IMR-90 (cell line): Measurements from ENCODE around the gene ARHGAP32. TPM values are rescaled to one million over a fixed set of nuclear protein-coding genes. Genes with fewer than 3 reads are reported as not detected.

Experiments used
- ATAC-seq: fragments of 200-7000 bp; cut with Tn5 transposase; 2 replicates; pipeline ENCODE4 v1.9.1; 2020; ENCODE audit warnings: low read depth, mild to moderate bottlenecking, moderate library complexity
- BruUV-seq: library from RNA; stranded (reverse); fragments of 400-500 nt; replicated peaks from 2 replicates; lab custom pipeline; 2021; lab: Mats Ljungman, UMichigan
- CTCF ChIA-PET: fragments of 300-600 bp; formaldehyde crosslinking; extraction: SDS; loops from one replicate; lab custom pipeline; 2021; ENCODE audit warnings: antibody characterized with exemption; lab: Yijun Ruan, JAX
- POLR2A ChIA-PET: fragments of 300-600 bp; sonication (Branson Sonifier 250); formaldehyde crosslinking; loops from one replicate; lab custom pipeline; 2022; ENCODE audit warnings: antibody characterized with exemption; ENCODE audit not compliant: unreplicated experiment; lab: Charles Lee
- DNase-seq: peaks from one replicate; pipeline ENCODE4 v3.0.0; 2013
- H2AFZ ChIP-seq: replicated peaks from 2 replicates; pipeline ENCODE3; 2013; ENCODE audit warnings: low read length, mild to moderate bottlenecking; ENCODE audit not compliant: poor library complexity
- H2AK5ac ChIP-seq: 2 replicates; pipeline ENCODE4 v1.6.1; 2013; ENCODE audit warnings: low read depth, low read length, inconsistent platforms
- H2AK9ac ChIP-seq: replicated peaks from 2 replicates; pipeline ENCODE3; 2013; ENCODE audit warnings: mild to moderate bottlenecking, low read depth, low read length, moderate library complexity; ENCODE audit not compliant: poor library complexity
- H2BK120ac ChIP-seq: 2 replicates; pipeline ENCODE4 v1.6.1; 2013; ENCODE audit warnings: low read depth, low read length, inconsistent platforms
- H2BK15ac ChIP-seq: 3 replicates; pipeline ENCODE4 v1.6.1; 2013; ENCODE audit warnings: low read depth, low read length, inconsistent platforms
- H2BK20ac ChIP-seq: 2 replicates; pipeline ENCODE4 v1.6.1; 2013; ENCODE audit warnings: low read depth, mild to moderate bottlenecking, inconsistent platforms, low read length, moderate library complexity
- H2BK5ac ChIP-seq: 2 replicates; pipeline ENCODE4 v1.6.1; 2013; ENCODE audit warnings: mild to moderate bottlenecking, low read depth, low read length, inconsistent platforms; ENCODE audit not compliant: poor library complexity, severe bottlenecking
- H3K14ac ChIP-seq: replicated peaks from 2 replicates; pipeline ENCODE4 v1.6.1; 2013; ENCODE audit warnings: low read depth, low read length, inconsistent platforms
- H3K18ac ChIP-seq: 2 replicates; pipeline ENCODE4 v1.6.1; 2013; ENCODE audit warnings: low read depth, low read length, control low read depth
- H3K23ac ChIP-seq: 2 replicates; pipeline ENCODE4 v1.6.1; 2013; ENCODE audit warnings: low read depth, low read length, inconsistent platforms
- H3K27ac ChIP-seq: 2 replicates; pipeline ENCODE4 v1.5.1; 2013; ENCODE audit warnings: mild to moderate bottlenecking, control low read depth, low read length; ENCODE audit not compliant: insufficient read depth
- H3K27me3 ChIP-seq: 2 replicates; pipeline ENCODE4 v1.6.1; 2013; ENCODE audit warnings: low read length; ENCODE audit not compliant: control insufficient read depth, insufficient read depth
- H3K36me3 ChIP-seq: 2 replicates; pipeline ENCODE4 v1.6.1; 2013; ENCODE audit warnings: low read length, mixed read lengths; ENCODE audit not compliant: control insufficient read depth, insufficient read depth
- H3K4ac ChIP-seq: 2 replicates; pipeline ENCODE4 v1.6.1; 2013; ENCODE audit warnings: low read depth, low read length, inconsistent platforms
- H3K4me1 ChIP-seq: 2 replicates; pipeline ENCODE4 v1.6.1; 2013; ENCODE audit warnings: low read length, mixed read lengths; ENCODE audit not compliant: control insufficient read depth, insufficient read depth
- H3K4me2 ChIP-seq: 2 replicates; pipeline ENCODE4 v1.6.1; 2013; ENCODE audit warnings: low read depth, mild to moderate bottlenecking, control low read depth, low read length, moderate library complexity
- H3K4me3 ChIP-seq: 2 replicates; pipeline ENCODE4 v1.5.1; 2013; ENCODE audit warnings: low read depth, mild to moderate bottlenecking, control low read depth, low read length, moderate library complexity; ENCODE audit not compliant: insufficient read depth
- H3K56ac ChIP-seq: 2 replicates; pipeline ENCODE4 v1.6.1; 2013; ENCODE audit warnings: low read length, inconsistent platforms; ENCODE audit not compliant: insufficient read depth; ENCODE audit errors: extremely low read depth
- H3K79me1 ChIP-seq, 2 experiments: 2 replicates each; pipeline ENCODE4 v1.6.1; 2013; ENCODE audit warnings: low read length in 2 of 2, inconsistent platforms in 1 of 2, low read depth in 1 of 2
- H3K9ac ChIP-seq: 2 replicates; pipeline ENCODE4 v1.6.1; 2013; ENCODE audit warnings: low read depth, low read length, control low read depth
- H3K9me1 ChIP-seq: 2 replicates; pipeline ENCODE4 v1.6.1; 2013; ENCODE audit warnings: low read length, inconsistent platforms; ENCODE audit not compliant: insufficient read depth
- H3K9me3 ChIP-seq: 2 replicates; pipeline ENCODE4 v1.6.1; 2013; ENCODE audit warnings: low read length; ENCODE audit not compliant: control insufficient read depth, insufficient read depth
- H4K20me1 ChIP-seq: 2 replicates; pipeline ENCODE4 v1.6.1; 2013; ENCODE audit warnings: low read length, inconsistent platforms; ENCODE audit not compliant: insufficient read depth
- H4K5ac ChIP-seq: 2 replicates; pipeline ENCODE4 v1.6.1; 2013; ENCODE audit warnings: mild to moderate bottlenecking, low read depth, low read length, control low read depth
- H4K8ac ChIP-seq, 2 experiments: 2 replicates each; pipeline ENCODE4 v1.6.1; 2013; ENCODE audit warnings: low read depth in 2 of 2, low read length in 2 of 2, control low read depth in 1 of 2, inconsistent platforms in 1 of 2
- H4K91ac ChIP-seq: 2 replicates; pipeline ENCODE4 v1.6.1; 2013; ENCODE audit warnings: low read depth, low read length, inconsistent platforms; ENCODE audit not compliant: insufficient read depth
- CEBPB ChIP-seq: IDR thresholded peaks from 2 replicates; pipeline ENCODE4 v1.6.1; 2012; ENCODE audit warnings: low read depth, low read length, improper control_type of control experiment
- MAFK ChIP-seq: IDR thresholded peaks from 2 replicates; pipeline ENCODE4 v1.6.1; 2012; ENCODE audit warnings: low read depth, low read length, improper control_type of control experiment
- MAZ ChIP-seq: IDR thresholded peaks from 2 replicates; pipeline ENCODE4 v1.6.1; 2012; ENCODE audit warnings: low read depth, mild to moderate bottlenecking, low read length, improper control_type of control experiment, moderate library complexity, borderline replicate concordance
- WGBS, 2 experiments: methylation state at CpG; one replicate each; pipeline versions ENCODE4 v1.1.5 to v1.1.7; 2013; ENCODE audit warnings: missing lambda C conversion rate in 2 of 2; ENCODE audit not compliant: insufficient read length in 1 of 2; ENCODE audit errors: extremely low coverage in 2 of 2; 5-methylcytosine and 5-hydroxymethylcytosine counted together
- dilution Hi-C: fragments of 300-500 bp; cut with HindIII; formaldehyde crosslinking; loops from one replicate; pipeline ENCODE4 v1.14.3; 2018; ENCODE audit warnings: low sequenced_read_pairs; ENCODE audit not compliant: unreplicated experiment
- in situ Hi-C: fragments of 300-500 bp; cut with MboI; formaldehyde crosslinking; loops from 3 replicates; pipeline ENCODE4 v1.14.3; 2019; ENCODE audit warnings: low sequenced_read_pairs, inconsistent platforms, mixed read lengths
- intact Hi-C: fragments of 100-400 bp; cut with micrococcal nuclease; formaldehyde crosslinking; loops from 2 replicates; pipeline ENCODE4 v1.10.0; 2022
- polyA plus RNA-seq, 3 experiments: library from polyadenylated mRNA; depleted of rRNA; stranded (reverse); fragments of >200 nt; gene quantifications; 2 replicates each; pipeline ENCODE4 v1.2.3, GENCODE V29; 2012; ENCODE audit warnings: low replicate concordance in 1 of 3
- total RNA-seq: library from RNA; depleted of rRNA; stranded (reverse); fragments of >200 nt; gene quantifications from 2 replicates; pipeline ENCODE4 v1.2.3, GENCODE V29; 2012

The ARHGAP32 gene
- total and polyA plus RNA-seq, 2 of the 4 experiments (the other 2 are of a cell fraction) = 4.1 to 8.4 TPM

GRCh38 chr11:129225190-129225589 is 33.1 kb upstream of the ARHGAP32 start:
- Histone ChIP-seq H3K14ac (no peak overlapping the region), H2BK20ac (no peak overlapping the region), H3K4me3 (no peak overlapping the region), H3K4me2 (no peak overlapping the region), H4K5ac (no peak overlapping the region), H2AFZ (no peak overlapping the region), H2AK5ac (no peak overlapping the region), H3K4me1 (peaks cover 3% of the 10 kb centered on the region), H3K9ac (no peak overlapping the region), H4K8ac (no peak overlapping the region), H4K91ac (no peak overlapping the region), H3K4ac (no peak overlapping the region), H3K56ac (no peak overlapping the region), H3K9me1 (no peaks in the 10 kb centered on the region), H3K27ac (no peak overlapping the region), H2BK120ac (no peak overlapping the region), H4K20me1 (no peaks in the 10 kb centered on the region), H2BK5ac (no peak overlapping the region), H3K23ac (no peak overlapping the region), H3K79me1 (peaks cover 4 to 19% of the 10 kb centered on the region in 2 experiments; a peak in 2 of 4 replicates), H3K18ac (no peak overlapping the region), H3K9me3 (0 out of 2 replicates have a peak, but pooled peaks cover 2% of the 10 kb centered on the region), H2BK15ac (no peak overlapping the region), H3K27me3 (no peaks in the 10 kb centered on the region), H3K36me3 (no peaks in the 10 kb centered on the region), H2AK9ac (no peak overlapping the region)
- TF ChIP-seq CEBPB (peak; percentile 13; the same call in 1 of the 2 replicates), MAZ (no peak), MAFK (peak; percentile 69; the same call in 1 of the 2 replicates)
- BruUV-seq = no TSS peak
- ATAC-seq (peak; percentile 89), DNase-seq (peak; percentile 84)
- intact Hi-C loops (no loop called here), dilution Hi-C loops (no loop called here), in situ Hi-C loops (no loop called here)
- ChIA-PET POLR2A (no interaction called here), CTCF (no interaction called here)
- no CpG with 5 or more reads among the region's 1 CpG for WGBS, 2 experiments
